HCT116 (cell line): ENCODE measurements around the gene SLC23A1. TPM values are rescaled to one million over a fixed set of nuclear protein-coding genes. Genes with fewer than 3 reads are reported as not detected.

Experiments
- ATAC-seq: fragments of 200-7000 bp; cut with Tn5 transposase; 2 replicates; pipeline ENCODE4 v1.9.1; 2020; ENCODE audit warnings: mild to moderate bottlenecking, moderate library complexity
- BruUV-seq: library from RNA; stranded (reverse); fragments of 400-500 nt; replicated peaks from 2 replicates; lab custom pipeline; 2021; lab: Mats Ljungman, UMichigan
- CTCF ChIA-PET: fragments of 300-600 bp; sonication (Branson Sonifier 250); formaldehyde crosslinking; loops from one replicate; lab custom pipeline; 2021; ENCODE audit warnings: antibody characterized with exemption; lab: Charles Lee
- POLR2A ChIA-PET: fragments of 300-600, 350-600 bp; sonication (Branson Sonifier 250); formaldehyde crosslinking; loops from one replicate; lab custom pipeline; 2021; ENCODE audit warnings: antibody characterized with exemption; lab: Charles Lee
- RAD21 ChIA-PET, 2 experiments: fragments of 300-600 bp; sonication (Branson Sonifier 250); formaldehyde crosslinking; loops; one replicate each; lab custom pipeline; 2023; ENCODE audit warnings: low total read pairs in 2 of 2; ENCODE audit not compliant: uncharacterized antibody in 2 of 2, unreplicated experiment in 2 of 2, low non-redundant PET in 1 of 2; lab: Charles Lee
- DNase-seq: peaks from one replicate; pipeline ENCODE4 v3.0.0-alpha.2; 2010; ENCODE audit warnings: low read depth, low spot score
- H2AFZ ChIP-seq: fragments of 200-600 bp; shearing (Covaris generic), sonication (generic); 2 replicates; pipeline ENCODE4 v1.6.1; 2017; ENCODE audit warnings: low read depth, mixed run types, mixed read lengths, antibody characterized with exemption, low read length; ENCODE audit not compliant: poor library complexity, severe bottlenecking
- H3K27ac ChIP-seq: 2 replicates; pipeline ENCODE4 v1.5.1; 2012; ENCODE audit warnings: low read depth, low read length
- H3K27me3 ChIP-seq: fragments of 200-600 bp; sonication (generic); 2 replicates; pipeline ENCODE4 v1.6.1; 2016; ENCODE audit warnings: mixed run types, low read length, mixed read lengths; ENCODE audit not compliant: insufficient read depth
- H3K36me3 ChIP-seq, 2 experiments: fragments of 200-500 bp in 1 of 2; fragments of 200-600 bp in 1 of 2; sonication (Bioruptor generic) in 1 of 2; sonication (generic) in 1 of 2; 2 replicates each; pipeline versions ENCODE4 v1.5.1 to v1.6.1; 2014 to 2016; ENCODE audit warnings: low read length in 2 of 2, inconsistent platforms in 1 of 2, mixed read lengths in 1 of 2, mixed run types in 1 of 2; ENCODE audit not compliant: insufficient read depth in 2 of 2, control insufficient read depth in 1 of 2
- H3K4me1 ChIP-seq, 2 experiments: fragments of 200-600 bp in 1 of 2; sonication (generic) in 1 of 2; 2 replicates each; pipeline versions ENCODE4 v1.5.1 to v1.6.1; 2012 to 2017; ENCODE audit warnings: low read length in 2 of 2, inconsistent platforms in 1 of 2, mild to moderate bottlenecking in 1 of 2, mixed read lengths in 1 of 2, mixed run types in 1 of 2, moderate library complexity in 1 of 2; ENCODE audit not compliant: insufficient read depth in 2 of 2, control insufficient read depth in 1 of 2
- H3K4me2 ChIP-seq: fragments of 200-600 bp; sonication (generic); 2 replicates; pipeline ENCODE4 v1.6.1; 2017; ENCODE audit warnings: mixed run types, low read length, mixed read lengths
- H3K4me3 ChIP-seq, 2 experiments: fragments of 200-600 bp in 1 of 2; sonication (generic) in 1 of 2; replicated peaks in 1 of 2; 2 replicates each; pipeline ENCODE4 v1.5.1; 2011 to 2016; ENCODE audit warnings: low read length in 2 of 2, control low read depth in 1 of 2, low read depth in 1 of 2, mild to moderate bottlenecking in 1 of 2, mixed read lengths in 1 of 2, mixed run types in 1 of 2
- H3K79me2 ChIP-seq: fragments of 200-600 bp; sonication (generic); 2 replicates; pipeline ENCODE4 v1.6.1; 2017; ENCODE audit warnings: mild to moderate bottlenecking, mixed run types, low read length, moderate library complexity, mixed read lengths; ENCODE audit not compliant: insufficient read depth
- H3K9ac ChIP-seq: fragments of 200-600 bp; sonication (generic); 2 replicates; pipeline ENCODE4 v1.6.1; 2016; ENCODE audit warnings: low read length, mixed read lengths
- H3K9me2 ChIP-seq: fragments of 200-600 bp; sonication (generic), shearing (Covaris generic); 2 replicates; pipeline ENCODE4 v1.6.1; 2017; ENCODE audit warnings: mixed run types, mild to moderate bottlenecking, moderate library complexity; ENCODE audit not compliant: insufficient read depth
- H3K9me3 ChIP-seq, 2 experiments: fragments of 200-500 bp in 1 of 2; fragments of 200-600 bp in 1 of 2; sonication (Bioruptor generic) in 1 of 2; sonication (generic) in 1 of 2; 2 replicates each; pipeline ENCODE4 v1.6.1; 2014 to 2017; ENCODE audit warnings: low read length in 2 of 2, mixed read lengths in 2 of 2, inconsistent platforms in 1 of 2, low read depth in 1 of 2, mild to moderate bottlenecking in 1 of 2, mixed run types in 1 of 2, moderate library complexity in 1 of 2; ENCODE audit not compliant: control insufficient read depth in 1 of 2, insufficient read depth in 1 of 2
- H4K20me1 ChIP-seq: fragments of 200-600 bp; sonication (generic), shearing (Covaris generic); 2 replicates; pipeline ENCODE4 v1.6.1; 2017; ENCODE audit warnings: mixed run types, mild to moderate bottlenecking, moderate library complexity; ENCODE audit not compliant: insufficient read depth
- CEBPB ChIP-seq: IDR thresholded peaks from 2 replicates; pipeline ENCODE4 v1.6.1; 2012; ENCODE audit warnings: low read depth
- JUND ChIP-seq: IDR thresholded peaks from 2 replicates; pipeline ENCODE4 v1.6.1; 2012
- POLR2A ChIP-seq: IDR thresholded peaks from 2 replicates; pipeline ENCODE4 v1.7.0; 2011; ENCODE audit warnings: borderline replicate concordance; ENCODE audit not compliant: insufficient read depth, insufficient read length; ENCODE audit errors: extremely low read depth
- POLR2AphosphoS5 ChIP-seq: IDR thresholded peaks from 2 replicates; pipeline ENCODE4 v1.6.1; 2011; ENCODE audit warnings: mild to moderate bottlenecking, low read depth, low read length, moderate library complexity
- SIN3A ChIP-seq: IDR thresholded peaks from 2 replicates; pipeline ENCODE4 v1.6.1; 2012; ENCODE audit warnings: low read depth
- SRF ChIP-seq: IDR thresholded peaks from 2 replicates; pipeline ENCODE4 v1.6.1; 2012; ENCODE audit warnings: low read depth
- TCF7L2 ChIP-seq: IDR thresholded peaks from 2 replicates; pipeline ENCODE4 v1.7.0; 2011; ENCODE audit warnings: borderline replicate concordance, inconsistent platforms; ENCODE audit not compliant: insufficient read depth, insufficient read length; ENCODE audit errors: extremely low read depth
- YY1 ChIP-seq: IDR thresholded peaks from 2 replicates; pipeline ENCODE4 v1.6.1; 2011; ENCODE audit warnings: low read length, low read depth, moderate library complexity, mild to moderate bottlenecking; ENCODE audit not compliant: insufficient replicate concordance; ENCODE audit errors: extremely low read depth
- ZFX ChIP-seq: fragments of 450-650 bp; IDR thresholded peaks from 2 replicates; pipeline ENCODE4 v1.6.1; 2017
- intact Hi-C: fragments of 100-400 bp; cut with micrococcal nuclease; formaldehyde crosslinking; loops from 2 replicates; pipeline ENCODE4 v1.10.0; 2022
- total RNA-seq: library from RNA; stranded (reverse); gene quantifications from one replicate; pipeline ENCODE4 v1.2.1, GENCODE V29; 2021; ENCODE audit not compliant: unreplicated experiment

SLC23A1 gene
- total RNA-seq, 1 experiment from 2014 or later, result not detected

DNA sequence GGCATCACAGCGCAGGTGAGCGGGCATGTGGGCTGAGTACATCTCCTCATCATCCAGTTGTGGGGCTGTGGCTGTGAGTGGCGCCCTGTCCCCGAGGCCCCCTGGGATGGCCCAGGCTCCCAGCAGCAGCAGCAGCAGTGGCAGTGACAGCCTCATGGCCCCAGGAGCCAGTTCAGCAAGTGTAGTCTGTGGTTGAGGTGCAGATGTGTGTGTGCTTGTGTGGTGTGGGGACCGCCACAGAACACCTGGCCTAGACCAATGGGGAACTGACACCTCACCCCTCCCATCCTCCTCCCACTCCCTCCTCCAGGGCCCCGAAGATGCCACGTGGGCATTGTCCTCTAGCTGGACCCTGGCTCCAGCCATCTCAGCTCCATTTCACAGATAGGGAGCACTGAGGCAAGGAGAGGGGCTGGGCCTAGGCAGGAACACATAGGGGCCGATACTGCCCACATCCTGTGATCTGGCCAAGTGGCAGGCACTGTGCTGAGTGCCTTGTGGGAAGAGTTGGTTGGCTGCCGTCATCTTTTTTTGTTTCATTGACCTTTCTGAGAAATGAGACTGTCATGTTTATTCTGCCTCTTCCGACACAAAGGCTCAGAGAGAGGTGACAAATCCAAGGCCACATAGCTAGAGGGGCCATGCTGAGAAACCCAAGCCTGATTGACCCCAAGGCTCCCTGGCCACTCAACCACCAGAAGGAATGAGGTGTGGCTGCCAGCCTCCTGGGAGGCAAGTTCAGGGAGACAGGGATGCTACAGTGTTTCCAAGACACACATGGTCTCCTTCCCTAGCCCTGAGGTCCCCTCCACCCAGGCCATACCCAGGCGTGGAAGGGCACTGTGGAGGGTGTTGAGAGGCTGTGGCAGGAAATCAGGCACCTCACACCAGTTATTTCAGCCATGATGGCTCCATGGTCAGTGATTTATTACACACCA is 6.9 kb upstream of the SLC23A1 start, which contains the start of gene MZB1:
TSS of gene MZB1 (minus strand) at position 213 of the 938 bp plus-strand sequence. CDS start at position 156, 57 bp downstream.
- Histone ChIP-seq H3K4me3 (no peak within 1 kb of the TSS), H3K9ac (0 out of 2 replicates have a peak within 1 kb of the TSS, but pooled peaks have one; percentile 89), H3K9me2 (no peaks in the 10 kb centered on the region), H3K9me3 (no peaks in the 10 kb centered on the region), H3K79me2 (peaks cover 8% of the 10 kb centered on the region; the same call in 1 of the 2 replicates), H2AFZ (no peak within 1 kb of the TSS), H3K27me3 (no peaks in the 10 kb centered on the region), H3K4me2 (no peak within 1 kb of the TSS; the same call in 1 of the 2 replicates), H3K27ac (peak within 1 kb of the TSS; percentile 82; the same call in 1 of the 2 replicates), H4K20me1 (no peaks in the 10 kb centered on the region), H3K36me3 (no peaks in the 10 kb centered on the region), H3K4me1 (peaks cover 15 to 40% of the 10 kb centered on the region in 2 experiments)
- ChIA-PET CTCF (interaction anchor here (1.6 kb wide), 1 partner anchor 16 kb away, joined by 3 read pairs; no protein-coding TSS in a partner anchor), POLR2A (interaction anchor here (0.9 kb wide), 1 partner anchor 16 kb away, joined by 4 read pairs; no protein-coding TSS in a partner anchor), RAD21 (no interaction called here)
- BruUV-seq, result no TSS peak
- intact Hi-C loops, result loop anchor here (5.0 kb wide), 1 partner anchor 813 kb away; the partner anchor contains the start of gene HSPA9
- DNase-seq (no peak), ATAC-seq (no peak)
- no peak for TF ChIP-seq CEBPB

DNA sequence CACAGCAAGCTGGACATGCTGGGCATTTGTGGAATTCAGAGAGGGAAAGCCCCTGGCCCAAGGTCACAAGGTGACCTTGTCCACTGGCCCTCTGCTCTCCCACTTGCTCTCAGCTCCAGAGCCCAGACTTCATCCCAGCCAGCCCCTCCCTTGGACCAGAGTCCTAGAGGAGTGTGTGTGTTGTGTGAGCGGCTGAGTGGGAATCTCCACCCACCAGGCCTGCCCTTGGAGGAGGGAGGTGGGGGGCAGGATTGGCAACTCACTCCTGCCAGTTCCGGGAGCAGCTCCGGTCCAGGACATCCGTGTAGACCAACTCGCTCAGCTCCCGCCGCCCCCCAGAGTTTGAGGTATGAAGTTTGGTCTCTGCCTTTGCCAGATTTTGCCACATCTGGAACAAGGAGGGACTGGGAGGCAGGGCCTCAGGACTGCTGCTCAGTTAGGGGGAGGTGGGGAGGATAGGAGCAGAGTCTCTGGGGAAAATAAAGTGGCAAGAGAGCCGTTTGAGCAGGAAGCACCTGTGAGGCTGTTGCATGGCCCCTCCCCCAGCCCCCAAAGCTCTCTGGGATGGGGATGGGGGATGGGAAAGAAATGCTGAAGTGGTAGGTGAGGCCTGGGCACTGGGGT is 5.2 kb upstream of the SLC23A1 start:
- Histone ChIP-seq H3K79me2 (peaks cover 3% of the 10 kb centered on the region; the same call in 1 of the 2 replicates), H3K9ac (0 out of 2 replicates have a peak overlapping the region, but pooled peaks have one; percentile 6), H4K20me1 (no peaks in the 10 kb centered on the region), H3K4me1 (peaks cover 17 to 33% of the 10 kb centered on the region in 2 experiments), H3K36me3 (no peaks in the 10 kb centered on the region), H3K9me2 (no peaks in the 10 kb centered on the region), H2AFZ (no peak overlapping the region), H3K9me3 (no peaks in the 10 kb centered on the region), H3K4me3 (no peak overlapping the region), H3K4me2 (no peak overlapping the region), H3K27ac (no peak overlapping the region), H3K27me3 (no peaks in the 10 kb centered on the region)
- BruUV-seq, result no TSS peak
- ChIA-PET POLR2A (no interaction called here), CTCF (no interaction called here), RAD21 (interaction anchor here in 1 of 2 experiments (1.0 kb wide), 1 partner anchor 46 kb away, joined by 5 read pairs; no protein-coding TSS in a partner anchor)
- DNase-seq (no peak), ATAC-seq (no peak)
- TF ChIP-seq TCF7L2, result no peak
- TF ChIP-seq ZFX, result no peak
- no peak for TF ChIP-seq POLR2AphosphoS5
- TF ChIP-seq SRF, result no peak
- TF ChIP-seq YY1, result no peak
- no peak for TF ChIP-seq POLR2A
- TF ChIP-seq JUND, result no peak
- TF ChIP-seq SIN3A, result no peak
- TF ChIP-seq CEBPB, result no peak
- intact Hi-C loops, result no loop called here
